Testis (tissue), 3 donors: ENCODE results near the gene OR52H1. TPM values are rescaled to one million over a fixed set of nuclear protein-coding genes. Genes with fewer than 3 reads are reported as not detected.

Experiments used
- DNase-seq: peaks from one replicate; pipeline ENCODE4 v3.0.0-alpha.2; 2019
- H3K27ac ChIP-seq, 2 donors: fragments of 200-600 bp; sonication (generic); one replicate each; pipeline ENCODE4 v1.5.1; 2019
- H3K27me3 ChIP-seq: fragments of 200-600 bp; sonication (generic); one replicate; pipeline ENCODE4 v1.5.1; 2019
- H3K36me3 ChIP-seq: fragments of 200-600 bp; sonication (generic); one replicate; pipeline ENCODE4 v1.5.1; 2017; ENCODE audit warnings: low read depth; ENCODE audit errors: missing control alignments
- H3K4me1 ChIP-seq: fragments of 200-600 bp; sonication (generic); one replicate; pipeline ENCODE4 v1.5.1; 2019
- H3K4me3 ChIP-seq, 2 donors: fragments of 200-600 bp; sonication (generic); one replicate each; pipeline ENCODE4 v1.5.1; 2017 to 2019
- H3K9me3 ChIP-seq: fragments of 200-600 bp; sonication (generic); one replicate; pipeline ENCODE4 v1.5.1; 2017
- CTCF ChIP-seq, 3 experiments: fragments of 450-650 bp in 2 of 3; fragments of 200-600 bp in 1 of 3; sonication (generic) in 1 of 3; IDR thresholded peaks; one replicate each; pipeline ENCODE4 v1.5.1; 2016 to 2019; ENCODE audit warnings: antibody characterized with exemption in 3 of 3, mild to moderate bottlenecking in 2 of 3, moderate library complexity in 1 of 3
- POLR2A ChIP-seq: fragments of 450-650 bp; IDR thresholded peaks from one replicate; pipeline ENCODE4 v1.6.1; 2017; ENCODE audit warnings: antibody characterized with exemption, mild to moderate bottlenecking, moderate library complexity
- WGBS, 2 donors: methylation state at CpG; one replicate each; pipeline ENCODE4 v1.1.5; 2018; 5-methylcytosine and 5-hydroxymethylcytosine counted together
- intact Hi-C: fragments of 100-400 bp; cut with DNase I; formaldehyde crosslinking; loops from one replicate; pipeline ENCODE4 v1.15.1; 2023; ENCODE audit warnings: low total_unique reads
- polyA plus RNA-seq: library from polyadenylated mRNA; stranded (reverse); fragments of 350-450 nt; fragmentation: Illumina TruSeq; extraction: RNeasy Lipid Tissue Mini Kit (QIAGEN cat#74804); gene quantifications from one replicate; pipeline ENCODE4 v1.2.3, GENCODE V29; 2014; ENCODE audit warnings: low read depth, low replicate concordance; ENCODE audit not compliant: insufficient read depth
- total RNA-seq, 2 donors: library from RNA; depleted of rRNA; stranded (reverse); fragments of >200 nt; gene quantifications; one replicate each; pipeline ENCODE4 v1.2.3, GENCODE V29; 2016

The OR52H1 gene
- total and polyA plus RNA-seq, 3 donors from 2014 or later = 1.4 to 1.9 TPM; not detected in 1

DNA sequence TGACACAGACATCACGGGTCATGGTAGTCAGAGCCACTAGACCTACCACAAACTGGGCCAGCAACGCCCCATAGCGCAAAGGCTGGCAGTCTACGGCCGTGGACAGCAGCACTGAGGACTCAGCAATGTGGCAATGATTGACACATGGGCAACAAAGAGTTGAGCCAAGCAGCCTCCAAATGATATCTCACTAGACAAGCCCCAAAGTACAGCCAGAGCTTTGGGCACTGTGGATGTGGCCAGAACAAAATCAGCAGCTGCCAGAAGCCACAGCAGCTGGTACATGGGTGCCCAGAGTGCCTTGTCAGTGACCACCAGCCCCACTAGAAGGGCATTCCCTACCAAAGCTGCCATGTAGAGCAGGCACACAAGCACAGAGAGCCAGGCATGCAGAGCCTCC is 20.6 kb downstream of the OR52H1 start:
- Histone ChIP-seq H3K36me3 (no peaks in the 10 kb centered on the region), H3K27ac (no peak overlapping the region), H3K9me3 (no peaks in the 10 kb centered on the region), H3K4me3 (no peak overlapping the region), H3K27me3 (no peaks in the 10 kb centered on the region), H3K4me1 (no peaks in the 10 kb centered on the region)
- intact Hi-C loops = no loop called here
- TF ChIP-seq CTCF (IDR thresholded peaks at IDR 0.05) (no peak), POLR2A (no peak)
- WGBS, 2 donors = 88 to 96% methylated on average over 4 to 5 of the region's 5 CpGs
- DNase-seq = no peak

GRCh38 chr11:5524756-5525155 is 23.6 kb downstream of the OR52H1 start:
- no peaks in the 10 kb centered on the region for H3K36me3 ChIP-seq
- intact Hi-C loops = no loop called here
- no peak overlapping the region for H3K4me3 ChIP-seq
- no peak for TF ChIP-seq POLR2A
- TF ChIP-seq CTCF (IDR thresholded peaks at IDR 0.05) = no peak
- DNase-seq = no peak
- no peaks in the 10 kb centered on the region for H3K4me1 ChIP-seq
- H3K27me3 ChIP-seq = no peaks in the 10 kb centered on the region
- 83 to 86% methylated on average over 3 of the region's 3 CpGs for WGBS, 2 donors
- no peaks in the 10 kb centered on the region for H3K9me3 ChIP-seq
- no peak overlapping the region for H3K27ac ChIP-seq

DNA sequence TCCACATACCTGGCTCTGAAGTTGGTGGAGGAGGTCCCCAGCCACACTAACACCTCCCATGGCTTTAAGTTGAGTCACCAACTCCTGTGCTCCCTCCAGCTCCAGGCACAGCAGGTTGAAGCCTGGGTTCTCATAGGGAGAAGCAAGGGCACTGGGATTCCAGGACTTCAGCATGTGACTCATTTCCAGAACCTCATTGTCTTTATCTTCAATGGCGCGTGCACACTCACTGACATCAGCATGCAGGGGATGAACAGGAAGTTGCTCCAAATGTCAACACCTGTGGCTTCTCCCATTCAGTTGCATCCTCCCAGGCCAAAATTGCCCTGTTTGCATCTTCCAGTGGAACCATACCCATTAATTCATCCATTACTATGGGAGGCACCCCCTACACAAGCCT is 26.0 kb downstream of the OR52H1 start:
- no peak overlapping the region for H3K27ac ChIP-seq
- no peaks in the 10 kb centered on the region for H3K4me1 ChIP-seq
- TF ChIP-seq POLR2A (no peak), CTCF (IDR thresholded peaks at IDR 0.05) (no peak)
- H3K4me3 ChIP-seq = no peak overlapping the region
- intact Hi-C loops = no loop called here
- H3K27me3 ChIP-seq = no peaks in the 10 kb centered on the region
- no peak for DNase-seq
- no peaks in the 10 kb centered on the region for H3K36me3 ChIP-seq
- 92 to 98% methylated on average over 2 of the region's 2 CpGs for WGBS, 2 donors
- no peaks in the 10 kb centered on the region for H3K9me3 ChIP-seq

- H3K36me3 ChIP-seq = no peaks in the 10 kb centered on the region
- H3K9me3 ChIP-seq = no peaks in the 10 kb centered on the region
- no peaks in the 10 kb centered on the region for H3K27me3 ChIP-seq
- H3K27ac ChIP-seq = no peak overlapping the region
- WGBS, 2 donors = 90 to 98% methylated on average over 4 of the region's 4 CpGs
- TF ChIP-seq POLR2A (no peak), CTCF (IDR thresholded peaks at IDR 0.05) (no peak)
- no peak overlapping the region for H3K4me3 ChIP-seq
- intact Hi-C loops = no loop called here
- no peaks in the 10 kb centered on the region for H3K4me1 ChIP-seq
- DNase-seq = no peak
Observed at GRCh38 chr11:5521540-5521939, 26.8 kb downstream of the OR52H1 start.

- no peak within 1 kb of the TSS for H3K4me3 ChIP-seq
- no peak within 1 kb of the TSS for H3K27ac ChIP-seq
- DNase-seq = no peak
- no peaks in the 10 kb centered on the region for H3K9me3 ChIP-seq
- H3K27me3 ChIP-seq = no peaks in the 10 kb centered on the region
- intact Hi-C loops = no loop called here
- no peaks in the 10 kb centered on the region for H3K4me1 ChIP-seq
- TF ChIP-seq POLR2A (no peak), CTCF (IDR thresholded peaks at IDR 0.05) (no peak)
- no peaks in the 10 kb centered on the region for H3K36me3 ChIP-seq
- WGBS, 2 donors = 96 to 97% methylated on average over 2 of the region's 2 CpGs
Observed at GRCh38 chr11:5516599-5516998, 31.7 kb downstream of the OR52H1 start, which contains the start of gene UBQLNL. Gene UBQLNL (minus strand): TSS chr11:5516699. CDS start chr11:5516441, 258 bp downstream.
